NCI-H226 (cell line): ENCODE results near the gene TTC38.
A peak's percentile ranks its signal among the peaks of the same experiment; 100 is the strongest.

Source experiments
- DNase-seq: peaks from one replicate; pipeline ENCODE4 v3.0.0-alpha.2; 2015

The TTC38 gene

DNA sequence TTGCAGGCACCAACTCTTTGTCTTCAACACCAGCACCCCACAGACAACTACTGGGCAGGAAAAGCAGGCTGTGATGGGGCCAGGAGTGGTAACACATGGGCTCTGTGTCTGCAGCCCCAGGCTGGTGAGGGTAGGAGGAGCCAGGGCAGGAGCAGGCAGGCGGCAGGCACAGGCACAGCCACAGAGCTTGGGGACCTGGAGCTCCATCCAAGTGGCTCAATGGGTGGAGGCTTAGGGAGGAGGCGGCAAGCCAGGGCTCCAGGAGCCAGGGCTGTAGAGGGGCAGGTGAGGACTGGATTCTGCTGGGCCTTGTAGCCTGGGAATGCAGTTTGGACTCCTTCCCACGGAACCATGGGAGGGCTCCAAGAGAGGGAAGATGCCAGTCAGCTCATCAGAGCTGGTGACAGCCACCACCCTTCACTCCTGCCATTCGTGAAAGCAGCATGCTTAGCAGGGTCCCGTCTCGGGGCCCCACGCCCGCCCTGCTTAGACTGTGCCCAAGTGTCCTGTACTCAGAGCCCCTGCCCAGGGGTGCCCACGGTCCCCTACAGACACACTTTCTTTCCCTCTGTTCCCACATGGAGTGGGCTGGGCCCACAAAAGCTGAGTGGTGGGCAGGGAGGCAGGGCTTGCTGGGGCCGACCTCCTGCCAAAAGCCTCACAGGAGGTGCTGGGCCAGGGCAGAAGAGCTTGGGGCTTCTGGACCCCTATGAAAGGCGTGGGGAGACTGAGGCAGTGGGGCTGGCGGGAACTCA is 12.4 kb downstream of the TTC38 start:
- no peak for DNase-seq

GRCh38 chr22:46280999-46281623 is 13.3 kb downstream of the TTC38 start:
- DNase-seq: no peak

DNA sequence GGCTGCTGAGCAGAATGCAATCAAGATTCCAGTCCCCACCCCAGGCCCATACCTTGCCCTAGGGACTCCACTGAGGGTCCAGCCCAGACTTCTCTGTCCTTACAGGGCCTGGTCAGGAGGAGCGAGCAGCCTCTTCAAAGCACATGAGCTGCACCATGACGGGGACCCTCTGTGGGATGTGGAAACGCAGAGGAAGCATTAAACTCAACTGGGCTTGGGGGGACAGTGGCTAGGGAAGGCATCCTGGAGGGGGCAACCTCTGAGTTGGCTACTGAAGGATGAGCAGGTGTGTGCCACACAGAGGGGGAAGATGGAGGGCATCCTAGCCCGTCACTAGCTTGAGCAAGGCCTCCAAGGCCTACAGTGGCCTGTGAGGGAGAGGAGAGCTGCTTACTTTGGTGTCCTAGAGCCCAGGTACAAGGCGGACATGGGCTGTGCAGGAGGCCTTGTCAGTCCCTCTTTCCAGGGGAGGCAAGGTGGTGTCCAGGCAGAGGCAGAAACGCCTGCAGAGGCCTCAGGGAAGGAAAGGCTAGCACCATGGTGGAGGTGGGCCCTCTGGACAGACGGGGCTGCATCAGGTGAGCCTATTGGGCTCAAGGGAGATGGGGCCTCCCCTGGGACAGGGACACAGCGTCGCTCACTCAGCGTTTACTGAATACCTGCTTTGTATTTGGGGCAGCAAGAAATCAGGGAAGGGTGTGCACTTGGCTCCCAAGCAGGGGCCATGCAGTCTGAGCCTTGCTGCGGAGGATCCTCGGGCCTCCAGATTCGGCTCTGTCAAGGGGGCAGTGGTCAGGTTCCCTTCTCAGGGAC is 14.3 kb downstream of the TTC38 start:
- DNase-seq: no peak

- no peak for DNase-seq
Observed at GRCh38 chr22:46286006-46286405, 18.2 kb downstream of the TTC38 start.

GRCh38 chr22:46286941-46287872 is 19.4 kb downstream of the TTC38 start:
- no peak for DNase-seq

- no peak for DNase-seq
Observed at GRCh38 chr22:46287873-46288751, 20.3 kb downstream of the TTC38 start.

DNA sequence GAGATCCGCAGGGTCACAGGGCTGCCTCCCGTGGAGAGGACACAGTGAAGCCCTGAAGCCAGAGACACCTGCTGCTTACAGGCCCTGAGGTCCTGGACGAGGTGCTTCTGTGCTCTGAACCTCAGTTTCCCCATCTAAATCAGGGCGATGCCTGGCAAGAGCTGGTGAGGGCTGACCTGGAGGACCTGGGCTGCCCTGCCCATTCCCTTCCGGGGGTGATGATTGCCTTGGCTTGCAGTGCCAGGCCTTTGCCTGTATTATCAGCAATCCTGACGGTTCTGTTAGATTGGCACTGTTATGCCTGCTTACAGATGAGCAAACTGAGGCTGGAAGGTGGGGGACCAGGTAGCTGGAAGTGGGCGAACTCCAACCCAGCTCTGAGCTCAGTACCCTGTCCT is 21.0 kb downstream of the TTC38 start:
- DNase-seq: no peak

DNA sequence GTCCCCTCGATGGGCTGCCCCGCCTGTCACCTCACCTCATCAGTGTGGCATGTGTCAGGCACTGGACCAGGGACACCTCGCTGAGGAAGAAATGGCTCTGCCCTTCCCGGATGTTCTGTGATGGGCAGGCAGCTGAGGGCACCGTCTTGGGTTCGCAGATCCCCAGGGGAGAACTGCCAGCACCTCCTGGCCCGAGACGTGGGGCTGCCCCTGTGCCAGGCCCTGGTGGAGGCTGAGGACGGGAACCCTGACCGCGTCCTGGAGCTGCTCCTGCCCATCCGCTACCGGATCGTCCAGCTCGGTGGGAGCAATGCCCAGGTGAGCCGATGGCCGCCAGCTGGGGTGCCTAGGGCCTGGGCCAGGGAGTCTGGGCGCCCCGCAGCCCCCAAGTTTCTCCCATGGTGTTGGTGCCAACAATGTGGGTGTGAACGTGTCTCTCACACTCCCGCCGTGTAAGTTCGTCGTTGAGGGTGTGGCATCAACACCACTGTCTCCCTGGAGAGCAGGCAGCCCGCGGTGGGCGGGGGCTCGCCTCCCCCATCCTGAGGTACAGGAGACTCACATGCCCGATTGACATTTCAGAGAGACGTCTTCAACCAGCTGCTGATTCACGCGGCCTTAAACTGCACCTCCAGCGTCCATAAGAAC is 21.6 kb downstream of the TTC38 start:
- no peak for DNase-seq

DNA sequence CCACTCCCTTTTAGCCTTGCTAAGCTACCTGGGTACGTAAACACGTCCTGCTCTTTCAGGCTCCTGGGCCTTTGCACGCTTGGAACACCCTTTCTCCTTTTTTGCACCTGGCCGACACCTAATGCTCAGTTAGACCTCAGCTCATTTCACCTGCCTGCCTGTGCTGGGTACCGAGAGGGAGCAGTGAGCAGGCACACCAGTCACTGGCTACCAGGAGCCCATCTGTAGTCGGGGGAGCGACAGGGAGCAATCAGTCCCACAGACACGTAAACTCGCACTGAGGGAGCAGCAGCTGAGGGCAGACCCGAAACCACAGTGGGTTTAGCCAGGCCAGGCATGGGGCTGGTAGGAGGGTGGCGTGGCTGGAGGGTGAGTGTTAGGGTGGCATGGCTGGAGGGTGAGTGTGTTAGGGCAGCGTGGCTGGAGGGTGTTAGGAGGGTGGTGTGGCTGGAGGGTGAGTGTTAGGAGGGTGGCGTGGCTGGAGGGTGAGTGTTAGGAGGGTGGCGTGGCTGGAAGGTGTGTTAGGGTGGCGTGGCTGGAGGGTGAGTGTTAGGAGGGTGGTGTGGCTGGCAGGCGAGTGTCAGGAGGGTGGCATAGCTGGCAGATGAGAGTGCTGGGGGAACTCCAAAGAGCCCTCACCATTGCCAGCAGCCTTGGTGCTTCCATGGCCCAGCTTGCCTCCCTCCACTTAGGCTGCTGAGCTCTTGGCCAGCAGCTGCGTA is 22.5 kb downstream of the TTC38 start:
- DNase-seq: no peak

- no peak for DNase-seq
Observed at GRCh38 chr22:46290843-46291785, 23.3 kb downstream of the TTC38 start.

- no peak for DNase-seq
Observed at GRCh38 chr22:46292173-46292572, 24.4 kb downstream of the TTC38 start.

- no peak for DNase-seq
Observed at GRCh38 chr22:46292732-46293131, 24.9 kb downstream of the TTC38 start.

DNA sequence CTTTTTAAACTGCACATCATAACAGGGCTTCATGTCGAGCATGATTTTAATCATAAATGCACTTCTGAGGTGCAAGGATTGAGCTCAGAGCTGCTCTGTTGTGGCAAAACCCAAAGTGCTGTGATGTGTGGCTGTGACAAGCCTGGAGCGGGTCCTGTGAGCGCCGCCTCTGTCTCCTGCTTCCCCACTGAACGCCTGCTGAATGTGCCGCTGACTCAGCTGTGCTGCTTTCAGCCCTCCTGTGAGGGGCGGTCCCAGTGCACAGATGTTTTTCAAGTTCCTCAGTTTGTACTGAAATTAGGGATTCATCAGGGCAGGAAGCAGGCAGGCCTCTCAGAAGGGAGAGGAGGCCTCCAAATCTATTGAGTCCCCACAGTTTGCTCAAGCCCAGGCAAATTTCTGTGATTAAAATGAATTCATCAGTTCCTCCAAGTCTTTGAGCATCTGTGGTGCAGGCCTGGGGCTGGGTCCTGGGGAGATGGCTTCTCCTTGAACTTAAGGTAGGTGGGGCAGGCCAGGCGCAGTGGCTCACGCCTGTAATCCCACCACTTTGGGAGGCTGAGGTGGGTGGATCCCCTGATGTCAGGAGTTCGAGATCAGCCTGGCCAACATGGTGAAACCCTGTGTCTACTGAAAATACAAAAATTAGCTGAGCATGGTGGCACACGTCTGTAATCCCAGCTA is 25.9 kb downstream of the TTC38 start:
- DNase-seq: no peak

GRCh38 chr22:46294784-46295183 is 27.0 kb downstream of the TTC38 start:
- DNase-seq: no peak

GRCh38 chr22:46295277-46295971 is 27.6 kb downstream of the TTC38 start:
- DNase-seq: no peak

DNA sequence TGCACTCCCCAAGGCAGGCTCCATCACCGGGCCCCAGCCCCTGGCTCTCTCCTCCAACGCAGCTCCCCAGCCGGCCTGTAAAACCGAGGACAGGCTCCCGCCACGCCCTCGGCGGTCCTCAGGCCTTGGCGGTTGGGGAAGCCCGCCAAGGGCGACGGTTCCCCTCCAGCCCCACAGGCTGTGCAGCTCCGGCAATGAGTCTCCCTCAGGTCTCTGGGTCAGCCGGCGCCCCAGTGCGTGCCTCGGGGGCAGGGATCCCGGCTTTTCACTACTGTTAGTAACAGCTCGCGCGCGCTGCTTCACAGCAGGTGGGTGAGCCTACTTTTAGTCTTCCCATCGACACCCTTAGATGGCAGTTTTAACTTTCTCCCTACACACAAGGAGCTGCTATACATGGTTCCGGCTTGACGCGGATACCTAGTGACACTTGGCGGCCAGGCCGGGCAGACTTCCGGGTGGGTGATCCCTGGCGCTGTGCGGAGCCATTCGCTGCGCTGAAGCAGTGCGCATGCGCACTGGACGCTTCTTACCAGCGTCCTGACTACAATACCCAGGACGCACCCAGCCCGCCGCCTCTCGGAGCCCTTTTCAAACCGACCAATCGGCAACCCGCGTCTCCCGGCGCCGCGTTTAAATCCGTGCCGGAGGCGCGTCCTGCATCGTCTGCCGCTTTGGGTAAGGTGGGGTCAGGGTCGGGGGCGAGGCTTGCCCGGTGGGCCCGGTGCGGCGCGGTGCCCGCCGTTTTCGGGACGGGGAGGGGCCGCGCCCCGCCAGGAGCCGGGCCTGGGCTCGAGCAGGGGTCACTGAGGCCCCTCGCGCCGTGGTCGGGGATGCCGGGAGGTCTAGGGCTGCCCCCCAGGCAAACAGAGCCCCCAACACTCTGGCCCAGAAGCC is 28.7 kb downstream of the TTC38 start, which contains the start of gene GTSE1:
Gene GTSE1, plus strand, starts transcription at position 614 of the 894 bp plus-strand sequence. CDS start 531 bp downstream, outside the sequence.
- DNase-seq: peak; percentile 84
